Activated CD4-positive, alpha-beta T cell treated with anti-CD3 and anti-CD28 coated beads, Interleukin-2, amount 10 ng/mL, durations not matched to agents 7 days and 5 days (primary cell): ENCODE measurements around the gene FGGY. TPM values are rescaled to one million over a fixed set of nuclear protein-coding genes. Genes with fewer than 3 reads are reported as not detected.
A peak's percentile ranks its signal among the peaks of the same experiment; 100 is the strongest.
"Not testable (repeated sequence)": the region's sequence is repeated elsewhere in the genome, so short reads cannot be mapped to it uniquely, and the experiment has no call there.

Source experiments
- CTCF ChIA-PET: fragments of 350-600 bp; sonication (Branson Sonifier 250); formaldehyde crosslinking; loops from one replicate; lab custom pipeline; 2021; ENCODE audit warnings: antibody characterized with exemption; lab: Charles Lee
- POLR2A ChIA-PET: fragments of 350-600 bp; sonication (Branson Sonifier 250); formaldehyde crosslinking; loops from one replicate; lab custom pipeline; 2021; ENCODE audit warnings: antibody characterized with exemption; lab: Charles Lee
- DNase-seq: peaks from one replicate; pipeline ENCODE4 v3.0.0-alpha.2; 2020
- H3K27ac Mint-ChIP-seq: one replicate; pipeline ENCODE4 v1.8.0; 2021; ENCODE audit warnings: mild to moderate bottlenecking, moderate library complexity, mixed read lengths
- H3K27me3 Mint-ChIP-seq: one replicate; pipeline ENCODE4 v1.8.0; 2021; ENCODE audit warnings: mixed read lengths
- H3K36me3 Mint-ChIP-seq: one replicate; pipeline ENCODE4 v1.8.0; 2021; ENCODE audit warnings: low read depth, mixed read lengths
- H3K4me1 Mint-ChIP-seq: one replicate; pipeline ENCODE4 v1.8.0; 2021; ENCODE audit warnings: mixed read lengths
- H3K4me3 Mint-ChIP-seq: one replicate; pipeline ENCODE4 v1.8.0; 2021; ENCODE audit warnings: mild to moderate bottlenecking, moderate library complexity, mixed read lengths
- H3K9me3 Mint-ChIP-seq: one replicate; pipeline ENCODE4 v1.8.0; 2021; ENCODE audit warnings: mixed read lengths
- total RNA-seq, 2 experiments: library from RNA; stranded (reverse); gene quantifications; one replicate each; pipeline ENCODE4 v1.2.3, GENCODE V29; 2021

The FGGY gene
- total RNA-seq, 2 experiments from 2014 or later = 3.3 to 5.5 TPM

GRCh38 chr1:59468828-59469428 lies 172.0 kb downstream of the FGGY start:
- no peaks in the 10 kb centered on the region for H3K4me1 Mint-ChIP-seq

DNA sequence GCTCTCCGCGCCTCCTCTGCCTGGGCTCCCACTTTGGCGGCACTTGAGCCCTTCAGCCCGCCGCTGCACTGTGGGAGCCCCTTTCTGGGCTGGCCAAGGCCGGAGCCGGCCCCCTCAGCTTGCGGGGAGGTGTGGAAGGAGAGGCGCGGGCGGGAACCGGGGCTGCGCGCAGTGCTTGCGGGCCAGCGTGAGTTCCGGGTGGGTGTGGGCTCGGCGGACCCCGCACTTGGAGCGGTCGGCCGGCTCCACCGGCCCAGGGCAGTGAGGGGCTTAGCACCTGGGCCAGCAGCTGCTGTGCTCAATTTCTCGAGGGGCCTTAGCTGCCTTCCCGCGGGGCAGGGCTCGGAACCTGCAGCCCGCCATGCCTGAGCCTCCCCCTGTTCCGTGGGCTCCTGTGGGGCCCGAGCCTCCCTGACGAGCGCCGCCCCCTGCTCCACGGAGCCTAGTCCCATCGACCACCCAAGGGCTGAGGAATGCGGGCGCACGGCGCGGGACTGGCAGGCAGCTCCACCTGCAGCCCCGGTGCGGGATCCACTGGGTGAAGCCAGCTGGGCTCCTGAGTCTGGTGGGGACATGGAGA lies 175.2 kb downstream of the FGGY start:
- H3K9me3 Mint-ChIP-seq, H3K4me1 Mint-ChIP-seq, H3K36me3 Mint-ChIP-seq, H3K27me3 Mint-ChIP-seq, CTCF ChIA-PET, POLR2A ChIA-PET, H3K4me3 Mint-ChIP-seq, DNase-seq, H3K27ac Mint-ChIP-seq: not testable (repeated sequence)

More at GRCh38 chr1:59468828-59469428, 172.0 kb downstream of the FGGY start:
- peaks cover 3% of the 10 kb centered on the region for H3K36me3 Mint-ChIP-seq
- ChIA-PET POLR2A (no interaction called here), CTCF (no interaction called here)
- no peak for DNase-seq
- H3K4me3 Mint-ChIP-seq = no peak overlapping the region
- peaks cover 8% of the 10 kb centered on the region for H3K9me3 Mint-ChIP-seq
- H3K27me3 Mint-ChIP-seq = peaks cover 7% of the 10 kb centered on the region
- no peak overlapping the region for H3K27ac Mint-ChIP-seq

GRCh38 chr1:59473831-59474230 lies 176.9 kb downstream of the FGGY start:
- ChIA-PET CTCF (interaction anchor here (0.6 kb wide), 1 partner anchor 752 kb away, joined by 3 read pairs; no protein-coding TSS in a partner anchor), POLR2A (no interaction called here)
- Mint-ChIP-seq H3K4me1 (peaks cover 9% of the 10 kb centered on the region), H3K27me3 (no peaks in the 10 kb centered on the region), H3K4me3 (no peak overlapping the region), H3K36me3 (peaks cover 3% of the 10 kb centered on the region), H3K9me3 (peaks cover 8% of the 10 kb centered on the region), H3K27ac (no peak overlapping the region)
- no peak for DNase-seq

- CTCF ChIA-PET = interaction anchor here (0.6 kb wide), 1 partner anchor 753 kb away, joined by 3 read pairs; no protein-coding TSS in a partner anchor
- POLR2A ChIA-PET = no interaction called here
- Mint-ChIP-seq H3K4me3 (no peak overlapping the region), H3K27me3 (no peaks in the 10 kb centered on the region), H3K9me3 (peaks cover 8% of the 10 kb centered on the region), H3K27ac (no peak overlapping the region), H3K4me1 (peaks cover 9% of the 10 kb centered on the region), H3K36me3 (peaks cover 3% of the 10 kb centered on the region)
- DNase-seq = no peak
Measured at GRCh38 chr1:59474496-59474895, 177.6 kb downstream of the FGGY start.

DNA sequence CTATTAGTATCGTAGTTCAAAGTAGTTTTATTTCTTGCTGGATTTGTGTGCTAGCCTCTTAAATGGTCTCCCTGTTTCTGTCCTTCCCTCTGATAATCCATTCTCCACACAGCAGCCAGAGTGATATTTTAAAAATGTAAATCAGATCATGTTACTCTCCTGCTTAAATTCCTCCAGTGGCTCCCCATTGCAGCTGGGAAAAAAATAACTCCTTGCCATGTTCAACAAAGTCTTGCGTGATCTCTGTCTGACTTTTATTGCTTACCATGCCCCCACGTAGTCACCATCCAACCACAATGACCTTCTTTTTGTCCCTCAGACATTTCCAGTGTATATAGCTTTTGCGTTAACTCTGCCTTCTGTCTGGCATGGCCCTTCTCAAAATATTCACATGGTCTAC lies 178.8 kb downstream of the FGGY start:
- no peak for DNase-seq
- H3K4me1 Mint-ChIP-seq = peaks cover 9% of the 10 kb centered on the region
- H3K9me3 Mint-ChIP-seq = peaks cover 6% of the 10 kb centered on the region
- ChIA-PET CTCF (interaction anchor here (1.3 kb wide), 1 partner anchor 12 kb away, joined by 3 read pairs; no protein-coding TSS in a partner anchor), POLR2A (no interaction called here)
- H3K4me3 Mint-ChIP-seq = no peak overlapping the region
- H3K36me3 Mint-ChIP-seq = peaks cover 3% of the 10 kb centered on the region
- H3K27me3 Mint-ChIP-seq = no peaks in the 10 kb centered on the region
- H3K27ac Mint-ChIP-seq = no peak overlapping the region

GRCh38 chr1:59477286-59477685 lies 180.4 kb downstream of the FGGY start:
- Mint-ChIP-seq H3K36me3 (no peaks in the 10 kb centered on the region), H3K9me3 (no peaks in the 10 kb centered on the region)

DNA sequence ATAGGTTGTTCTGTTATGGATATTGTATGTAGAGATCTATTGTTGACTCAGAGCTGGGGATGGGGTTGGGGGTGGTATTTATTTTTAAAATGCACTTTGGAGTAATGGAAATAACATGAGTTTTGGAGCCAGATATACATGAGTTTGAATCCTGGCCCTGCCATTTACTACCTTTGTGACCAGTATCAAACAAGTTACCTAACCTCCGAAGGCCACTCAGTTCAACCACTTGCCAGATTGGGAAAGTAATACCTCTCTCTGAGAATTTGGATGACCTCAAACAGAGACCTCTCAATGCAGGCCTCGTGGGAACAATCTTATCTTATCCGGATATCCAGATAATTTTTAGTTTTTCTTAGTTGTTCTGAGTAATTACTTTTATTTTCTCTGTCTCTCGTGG lies 181.0 kb downstream of the FGGY start:
- Mint-ChIP-seq H3K27ac (no peak overlapping the region), H3K4me1 (peaks cover 9% of the 10 kb centered on the region), H3K9me3 (no peaks in the 10 kb centered on the region), H3K36me3 (no peaks in the 10 kb centered on the region), H3K27me3 (no peaks in the 10 kb centered on the region), H3K4me3 (no peak overlapping the region)
- CTCF ChIA-PET = no interaction called here
- POLR2A ChIA-PET = no interaction called here
- DNase-seq = no peak

More at GRCh38 chr1:59477286-59477685, 180.4 kb downstream of the FGGY start:
- H3K27me3 Mint-ChIP-seq = no peaks in the 10 kb centered on the region
- peaks cover 9% of the 10 kb centered on the region for H3K4me1 Mint-ChIP-seq
- no peak overlapping the region for H3K27ac Mint-ChIP-seq
- ChIA-PET POLR2A (no interaction called here), CTCF (interaction anchor here (0.6 to 1.3 kb wide), 2 partner anchors 10 to 188 kb away, joined by 3 read pairs; no protein-coding TSS in a partner anchor)
- no peak overlapping the region for H3K4me3 Mint-ChIP-seq
- peak; percentile 20 for DNase-seq

- Mint-ChIP-seq H3K27me3 (peaks cover 1% of the 10 kb centered on the region), H3K4me3 (no peak overlapping the region), H3K27ac (no peak overlapping the region), H3K9me3 (no peaks in the 10 kb centered on the region), H3K36me3 (no peaks in the 10 kb centered on the region), H3K4me1 (peaks cover 9% of the 10 kb centered on the region)
- POLR2A ChIA-PET = no interaction called here
- CTCF ChIA-PET = no interaction called here
- no peak for DNase-seq
Measured at GRCh38 chr1:59478822-59479221, 181.9 kb downstream of the FGGY start.

GRCh38 chr1:59480188-59480888 lies 183.4 kb downstream of the FGGY start:
- Mint-ChIP-seq H3K27ac (no peak overlapping the region), H3K4me3 (no peak overlapping the region), H3K4me1 (peaks cover 9% of the 10 kb centered on the region), H3K27me3 (peaks cover 1% of the 10 kb centered on the region), H3K36me3 (no peaks in the 10 kb centered on the region), H3K9me3 (no peaks in the 10 kb centered on the region)
- ChIA-PET POLR2A (no interaction called here), CTCF (no interaction called here)
- DNase-seq = no peak

DNA sequence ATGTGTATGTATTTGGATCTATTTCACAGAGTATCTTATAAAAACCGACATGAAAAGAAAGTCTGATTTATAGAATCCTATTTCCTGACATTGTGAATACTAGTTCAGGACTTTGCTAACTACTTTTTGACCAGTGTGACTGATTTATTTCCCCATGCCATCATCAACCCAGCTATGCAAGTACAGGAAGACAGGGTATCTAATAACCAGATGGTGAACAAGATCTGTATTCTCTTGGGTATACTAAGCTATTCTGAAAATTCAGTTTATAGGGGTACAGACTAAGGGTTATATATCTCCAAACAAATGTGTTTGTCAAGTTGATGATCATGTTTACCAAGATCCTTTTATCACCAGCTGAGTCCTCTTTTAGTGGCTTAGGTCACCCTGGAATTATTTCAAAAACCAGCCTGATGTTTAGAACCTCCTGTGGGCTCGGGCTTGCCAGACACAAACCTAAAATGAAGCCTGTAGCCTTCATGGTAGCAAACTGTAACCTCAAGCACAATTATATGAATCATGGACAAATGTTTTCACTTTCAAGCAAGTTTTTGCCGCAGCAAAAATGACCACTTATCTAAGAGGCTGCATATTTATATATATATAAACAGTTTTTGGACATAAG lies 185.1 kb downstream of the FGGY start:
- Mint-ChIP-seq H3K27ac (no peak overlapping the region), H3K9me3 (no peaks in the 10 kb centered on the region), H3K27me3 (peaks cover 1% of the 10 kb centered on the region), H3K4me3 (no peak overlapping the region), H3K4me1 (peaks cover 7% of the 10 kb centered on the region), H3K36me3 (no peaks in the 10 kb centered on the region)
- no peak for DNase-seq
- CTCF ChIA-PET = no interaction called here
- POLR2A ChIA-PET = no interaction called here

DNA sequence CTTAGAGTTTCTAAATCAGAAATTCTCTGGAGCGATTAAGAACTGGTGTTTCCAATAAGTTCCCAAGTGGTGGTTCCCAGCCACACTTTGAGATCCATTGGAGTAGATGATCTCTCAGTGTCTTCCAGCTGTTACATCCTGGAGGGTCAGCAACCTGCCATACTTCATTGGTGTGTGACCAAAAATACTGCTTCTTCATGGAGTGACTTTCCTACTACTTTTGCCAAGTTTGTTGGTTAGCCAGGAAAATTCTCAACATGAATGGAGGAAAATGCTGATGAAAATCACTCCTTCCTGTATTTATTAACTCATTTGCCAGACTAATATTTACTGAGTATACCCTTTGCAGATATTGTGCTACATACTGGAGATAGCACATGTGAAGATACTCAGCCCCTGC lies 186.1 kb downstream of the FGGY start:
- no peak for DNase-seq
- Mint-ChIP-seq H3K9me3 (no peaks in the 10 kb centered on the region), H3K4me3 (no peak overlapping the region), H3K27ac (no peak overlapping the region), H3K27me3 (peaks cover 1% of the 10 kb centered on the region), H3K36me3 (no peaks in the 10 kb centered on the region), H3K4me1 (peaks cover 6% of the 10 kb centered on the region)
- ChIA-PET CTCF (no interaction called here), POLR2A (no interaction called here)

DNA sequence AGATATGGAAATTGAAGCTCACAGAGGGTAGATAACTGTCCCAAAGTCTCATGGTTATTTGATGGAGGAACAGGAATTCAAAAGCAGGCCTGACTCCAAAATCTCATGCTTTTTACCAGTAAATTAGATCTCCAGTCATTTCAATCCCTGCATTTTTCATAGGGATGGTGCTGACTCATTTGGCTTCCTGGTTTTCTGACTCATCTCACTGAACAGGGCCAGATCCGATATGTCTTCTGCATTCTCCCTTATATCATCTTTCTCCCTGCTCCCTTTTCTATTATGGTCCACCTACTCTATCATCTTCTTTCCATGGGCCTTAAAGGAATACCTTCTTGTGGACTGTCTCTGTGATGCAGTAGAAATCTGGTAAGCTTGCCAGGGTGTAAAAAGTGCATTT lies 187.2 kb downstream of the FGGY start:
- no peak overlapping the region for H3K27ac Mint-ChIP-seq
- H3K36me3 Mint-ChIP-seq = no peaks in the 10 kb centered on the region
- peaks cover 6% of the 10 kb centered on the region for H3K4me1 Mint-ChIP-seq
- ChIA-PET CTCF (no interaction called here), POLR2A (no interaction called here)
- no peak for DNase-seq
- H3K4me3 Mint-ChIP-seq = no peak overlapping the region
- H3K9me3 Mint-ChIP-seq = no peaks in the 10 kb centered on the region
- H3K27me3 Mint-ChIP-seq = peaks cover 1% of the 10 kb centered on the region

GRCh38 chr1:59485171-59485570 lies 188.3 kb downstream of the FGGY start:
- ChIA-PET POLR2A (no interaction called here), CTCF (interaction anchor here (1.3 kb wide), 1 partner anchor 17 kb away, joined by 3 read pairs; no protein-coding TSS in a partner anchor)
- Mint-ChIP-seq H3K27ac (no peak overlapping the region), H3K9me3 (no peaks in the 10 kb centered on the region), H3K36me3 (no peaks in the 10 kb centered on the region), H3K4me1 (peaks cover 6% of the 10 kb centered on the region), H3K27me3 (peaks cover 1% of the 10 kb centered on the region), H3K4me3 (no peak overlapping the region)
- DNase-seq = no peak
